Loucy (cell line): ENCODE measurements around the gene SLC38A1.

ENCODE experiments used
- H2AFZ ChIP-seq: fragments of 200-600 bp; sonication (generic); 2 replicates; pipeline ENCODE4 v1.6.0; 2016; ENCODE audit warnings: antibody characterized with exemption, mild to moderate bottlenecking, low read length, moderate library complexity
- H3F3A ChIP-seq: fragments of 200-600 bp; 2 replicates; pipeline ENCODE4 v1.6.0; 2016; ENCODE audit warnings: antibody characterized with exemption, low read depth, mild to moderate bottlenecking
- H3K27me3 ChIP-seq: fragments of 200-600 bp; sonication (generic); 2 replicates; pipeline ENCODE4 v1.6.1; 2014; ENCODE audit warnings: low read length, mild to moderate bottlenecking; ENCODE audit not compliant: insufficient read depth, poor library complexity, severe bottlenecking
- H3K36me3 ChIP-seq: fragments of 200-600 bp; sonication (generic); 2 replicates; pipeline ENCODE4 v1.6.1; 2016; ENCODE audit warnings: low read length; ENCODE audit not compliant: insufficient read depth
- H3K4me1 ChIP-seq: fragments of 200-600 bp; sonication (generic); 2 replicates; pipeline ENCODE4 v1.5.1; 2014; ENCODE audit warnings: low read length, mild to moderate bottlenecking; ENCODE audit not compliant: insufficient read depth, poor library complexity, severe bottlenecking
- H3K4me2 ChIP-seq: fragments of 200-600 bp; sonication (generic); 2 replicates; pipeline ENCODE4 v1.6.0; 2014; ENCODE audit warnings: antibody characterized with exemption, low read length, low read depth, mild to moderate bottlenecking; ENCODE audit not compliant: poor library complexity, severe bottlenecking
- H3K4me3 ChIP-seq: fragments of 200-600 bp; sonication (generic); 2 replicates; pipeline ENCODE4 v1.5.1; 2014; ENCODE audit warnings: low read length, mild to moderate bottlenecking, mixed read lengths; ENCODE audit not compliant: poor library complexity, severe bottlenecking
- H3K79me2 ChIP-seq: fragments of 200-600 bp; sonication (generic); 2 replicates; pipeline ENCODE4 v1.6.1; 2014; ENCODE audit warnings: low read length; ENCODE audit not compliant: insufficient read depth
- H3K9ac ChIP-seq: fragments of 200-600 bp; sonication (generic); 2 replicates; pipeline ENCODE4 v1.6.0; 2014; ENCODE audit warnings: mild to moderate bottlenecking, low read depth, low read length, moderate library complexity; ENCODE audit not compliant: poor library complexity, severe bottlenecking
- H3K9me2 ChIP-seq: fragments of 200-600 bp; sonication (generic); replicated peaks from 2 replicates; pipeline ENCODE4 v1.6.1; 2016; ENCODE audit warnings: low read depth, low read length, mixed read lengths
- H3K9me3 ChIP-seq: fragments of 200-600 bp; sonication (generic); 2 replicates; pipeline ENCODE4 v1.6.1; 2014; ENCODE audit warnings: mild to moderate bottlenecking, antibody characterized with exemption, low read length, low read depth; ENCODE audit not compliant: insufficient read depth
- H4K20me1 ChIP-seq: fragments of 200-600 bp; sonication (generic); 2 replicates; pipeline ENCODE4 v1.6.0; 2014; ENCODE audit warnings: antibody characterized with exemption, low read length, mild to moderate bottlenecking; ENCODE audit not compliant: insufficient read depth, poor library complexity, severe bottlenecking
- CTCF ChIP-seq: fragments of 200-600 bp; sonication (generic); conservative IDR thresholded peaks from 2 replicates; pipeline ENCODE4 v1.5.1; 2014; ENCODE audit warnings: mild to moderate bottlenecking, antibody characterized with exemption, low read length
- EZH2phosphoT487 ChIP-seq: fragments of 200-600 bp; IDR thresholded peaks from 2 replicates; pipeline ENCODE4 v1.6.1; 2018; ENCODE audit warnings: antibody characterized with exemption, mild to moderate bottlenecking, moderate library complexity, borderline replicate concordance

The SLC38A1 gene

GRCh38 chr12:46265102-46265501 lies 3.7 kb downstream of the SLC38A1 start:
- no peaks in the 10 kb centered on the region for H3K9me3 ChIP-seq
- peak overlapping the region; percentile 89 for H3K4me3 ChIP-seq
- H3K79me2 ChIP-seq, result peaks cover 97% of the 10 kb centered on the region
- TF ChIP-seq EZH2phosphoT487 (no peak), CTCF (no peak)
- H3K36me3 ChIP-seq, result no peaks in the 10 kb centered on the region
- no peak overlapping the region for H2AFZ ChIP-seq
- H4K20me1 ChIP-seq, result peaks cover 67% of the 10 kb centered on the region
- peak overlapping the region; percentile 91 for H3K9ac ChIP-seq
- H3K4me1 ChIP-seq, result peaks cover 64% of the 10 kb centered on the region
- peak overlapping the region; percentile 98 for H3K4me2 ChIP-seq
- no peaks in the 10 kb centered on the region for H3F3A ChIP-seq
- peaks cover 10% of the 10 kb centered on the region for H3K27me3 ChIP-seq
- no peaks in the 10 kb centered on the region for H3K9me2 ChIP-seq

- peaks cover 98% of the 10 kb centered on the region for H3K79me2 ChIP-seq
- no peaks in the 10 kb centered on the region for H3K36me3 ChIP-seq
- H3K9me2 ChIP-seq, result no peaks in the 10 kb centered on the region
- H3K27me3 ChIP-seq, result peaks cover 10% of the 10 kb centered on the region
- TF ChIP-seq CTCF (no peak), EZH2phosphoT487 (no peak)
- H2AFZ ChIP-seq, result no peak overlapping the region
- peak overlapping the region; percentile 89 for H3K4me3 ChIP-seq
- H3K4me1 ChIP-seq, result peaks cover 68% of the 10 kb centered on the region
- H3F3A ChIP-seq, result no peaks in the 10 kb centered on the region
- H3K4me2 ChIP-seq, result peak overlapping the region; percentile 98
- H3K9me3 ChIP-seq, result no peaks in the 10 kb centered on the region
- H4K20me1 ChIP-seq, result peaks cover 78% of the 10 kb centered on the region
- H3K9ac ChIP-seq, result peak overlapping the region; percentile 42
Measured at GRCh38 chr12:46264057-46264456, 4.8 kb downstream of the SLC38A1 start.

GRCh38 chr12:46263140-46264016 lies 5.5 kb downstream of the SLC38A1 start:
- Histone ChIP-seq H3K9me2 (no peaks in the 10 kb centered on the region), H3K4me1 (peaks cover 68% of the 10 kb centered on the region), H3K4me3 (peak overlapping the region; percentile 89), H4K20me1 (peaks cover 83% of the 10 kb centered on the region), H3K36me3 (no peaks in the 10 kb centered on the region), H3F3A (no peaks in the 10 kb centered on the region), H3K27me3 (peaks cover 9% of the 10 kb centered on the region), H3K4me2 (peak overlapping the region; percentile 98), H3K9ac (peak overlapping the region; percentile 42), H3K79me2 (peaks cover 99% of the 10 kb centered on the region), H2AFZ (no peak overlapping the region), H3K9me3 (no peaks in the 10 kb centered on the region)
- no peak for TF ChIP-seq EZH2phosphoT487
- peak; percentile 22 for TF ChIP-seq CTCF
